HepG2 (cell line): ENCODE measurements around the gene SPDYE16. TPM values are rescaled to one million over a fixed set of nuclear protein-coding genes. Genes with fewer than 3 reads are reported as not detected.
"Not testable (repeated sequence)": the region's sequence is repeated elsewhere in the genome, so short reads cannot be mapped to it uniquely, and the experiment has no call there.

Experiments
- ATAC-seq: fragments of 200-7000 bp; cut with Tn5 transposase; 3 replicates; pipeline ENCODE4 v1.9.1; 2020; ENCODE audit warnings: mild to moderate bottlenecking, moderate library complexity
- BruUV-seq: library from RNA; stranded (reverse); fragments of 400-500 nt; replicated peaks from 2 replicates; lab custom pipeline; 2021; lab: Mats Ljungman, UMichigan
- CTCF ChIA-PET: fragments of 300-600 bp; formaldehyde crosslinking; extraction: SDS; loops from one replicate; lab custom pipeline; 2021; ENCODE audit warnings: low total read pairs, inconsistent platforms, low intra/inter-chr PET ratio; lab: Yijun Ruan, JAX
- POLR2A ChIA-PET: fragments of 350-600 bp; sonication (Branson Sonifier 250); formaldehyde crosslinking; loops from one replicate; lab custom pipeline; 2020; ENCODE audit warnings: antibody characterized with exemption, inconsistent platforms; lab: Yijun Ruan, JAX
- DNase-seq: peaks from one replicate; pipeline ENCODE4 v3.0.0-alpha.2; 2015; ENCODE audit warnings: low spot score
- FAIRE-seq: peaks from 3 replicates; lab custom pipeline; 2011; peaks lifted over from hg19 to GRCh38; lab: Jason Lieb, UNC
- H2AFZ ChIP-seq: one replicate; pipeline ENCODE4 v1.6.1; 2011; ENCODE audit warnings: low read length, inconsistent platforms
- H3K27ac ChIP-seq: fragments of 300-600 bp; 3 replicates; pipeline ENCODE4 v1.8.0; 2011; ENCODE audit warnings: mixed run types, mild to moderate bottlenecking, mixed read lengths, low read length, inconsistent platforms; ENCODE audit not compliant: insufficient read depth; ENCODE audit errors: extremely low read length
- H3K27me3 ChIP-seq, 2 experiments: fragments of 200-600 bp in 1 of 2; 2 replicates in 1 of 2; 3 replicates in 1 of 2; pipeline versions ENCODE4 v1.6.0 to v1.8.0; 2011; ENCODE audit warnings: low read length in 2 of 2, mild to moderate bottlenecking in 2 of 2, moderate library complexity in 2 of 2, inconsistent platforms in 1 of 2; ENCODE audit not compliant: insufficient read depth in 2 of 2, control insufficient read depth in 1 of 2
- H3K36me3 ChIP-seq, 2 experiments: fragments of 200-600 bp in 1 of 2; replicated peaks in 1 of 2; 2 replicates in 1 of 2; 3 replicates in 1 of 2; pipeline versions ENCODE4 v1.5.1 to v1.8.0; 2011; ENCODE audit warnings: low read length in 2 of 2, inconsistent platforms in 1 of 2; ENCODE audit not compliant: insufficient read depth in 2 of 2, control insufficient read depth in 1 of 2
- H3K4me1 ChIP-seq: 2 replicates; pipeline ENCODE4 v1.5.1; 2012; ENCODE audit warnings: low read length, inconsistent platforms; ENCODE audit not compliant: insufficient read depth
- H3K4me2 ChIP-seq: 2 replicates; pipeline ENCODE4 v1.6.0; 2011; ENCODE audit warnings: low read depth, low read length, inconsistent platforms
- H3K4me3 ChIP-seq, 3 experiments: fragments of 200-600 bp in 1 of 3; sonication (generic), shearing (Covaris generic) in 1 of 3; replicated peaks in 1 of 3; 2 replicates each; pipeline ENCODE4 v1.5.1; 2011 to 2016; ENCODE audit warnings: low read length in 3 of 3, inconsistent platforms in 2 of 3, low read depth in 2 of 3, mild to moderate bottlenecking in 2 of 3, control low read depth in 1 of 3, mixed read lengths in 1 of 3; ENCODE audit not compliant: insufficient read depth in 1 of 3
- H3K79me2 ChIP-seq: one replicate; pipeline ENCODE4 v1.6.1; 2011; ENCODE audit warnings: low read length, inconsistent platforms; ENCODE audit not compliant: insufficient read depth
- H3K9ac ChIP-seq: 2 replicates; pipeline ENCODE4 v1.6.0; 2011; ENCODE audit warnings: mild to moderate bottlenecking, low read depth, low read length, inconsistent platforms; ENCODE audit not compliant: insufficient read depth
- H3K9me3 ChIP-seq: 2 replicates; pipeline ENCODE4 v1.5.1; 2012; ENCODE audit warnings: mild to moderate bottlenecking, low read length
- H4K20me1 ChIP-seq: 2 replicates; pipeline ENCODE4 v1.6.0; 2011; ENCODE audit warnings: inconsistent platforms, mild to moderate bottlenecking, low read length, moderate library complexity; ENCODE audit not compliant: insufficient read depth
- WGBS: methylation state at CpG from one replicate; pipeline ENCODE4 v1.1.6; 2017; ENCODE audit warnings: low lambda C conversion rate; 5-methylcytosine and 5-hydroxymethylcytosine counted together
- in situ Hi-C: cut with HindIII; loops from 2 replicates; pipeline ENCODE4 v1.10.0; 2017; ENCODE audit warnings: low pct_unique_long_range_greater_than_20kb; ENCODE audit not compliant: extremely low pct_ligation_motif_present
- intact Hi-C: fragments of 100-400 bp; cut with micrococcal nuclease; formaldehyde crosslinking; loops from one replicate; pipeline ENCODE4 v1.10.0; 2022; ENCODE audit not compliant: unreplicated experiment
- polyA plus RNA-seq, 8 experiments: library from polyadenylated mRNA; depleted of rRNA in 3 of 8; stranded (reverse) in 7 of 8; unstranded in 1 of 8; fragments of >200 nt; fragmentation: Illumina TruSeq in 4 of 8; extraction: Trizol in 4 of 8; gene quantifications; 2 replicates each; pipeline versions ENCODE4 v1.2.1 to v1.2.3, GENCODE V29; 2011 to 2016; ENCODE audit warnings: low read depth in 4 of 8, missing spikeins in 1 of 8, mixed read lengths in 1 of 8; ENCODE audit not compliant: insufficient read depth in 1 of 8
- total RNA-seq, 5 experiments: library from RNA; depleted of rRNA; stranded (reverse); fragments of >200 nt; fragmentation: Illumina TruSeq; extraction: Trizol; gene quantifications; 2 replicates each; pipeline ENCODE4 v1.2.3, GENCODE V29; 2016; ENCODE audit warnings: low read depth in 1 of 5

Gene SPDYE16
- total and polyA plus RNA-seq, 2 of the 13 experiments (the other 11 are each of a cell fraction or from before 2014, with no cell fraction given) = 0.11 TPM; not detected in 1

GRCh38 chr7:76575919-76576655 is 33.0 kb upstream of the SPDYE16 start:
- BruUV-seq, FAIRE-seq, H3K4me1 ChIP-seq, H3K9me3 ChIP-seq, H3K27me3 ChIP-seq, H3K36me3 ChIP-seq, H3K27ac ChIP-seq, H3K4me3 ChIP-seq, DNase-seq, intact Hi-C loops, H3K4me2 ChIP-seq, H3K9ac ChIP-seq, H2AFZ ChIP-seq, ATAC-seq, in situ Hi-C loops, H3K79me2 ChIP-seq, POLR2A ChIA-PET, CTCF ChIA-PET, H4K20me1 ChIP-seq: not testable (repeated sequence)
- 68% methylated on average over 3 of the region's 3 CpGs for WGBS

- BruUV-seq, H3K9ac ChIP-seq, H3K27ac ChIP-seq, H3K27me3 ChIP-seq, H3K4me1 ChIP-seq, in situ Hi-C loops, H4K20me1 ChIP-seq, H3K9me3 ChIP-seq, H3K36me3 ChIP-seq, FAIRE-seq, H3K4me2 ChIP-seq, H2AFZ ChIP-seq, POLR2A ChIA-PET, intact Hi-C loops, H3K79me2 ChIP-seq, DNase-seq, ATAC-seq, H3K4me3 ChIP-seq, CTCF ChIA-PET: not testable (repeated sequence)
- WGBS = 96% methylated on average over 1 of the region's 2 CpGs
Observed at GRCh38 chr7:76575431-76575830, 32.3 kb upstream of the SPDYE16 start.

DNA sequence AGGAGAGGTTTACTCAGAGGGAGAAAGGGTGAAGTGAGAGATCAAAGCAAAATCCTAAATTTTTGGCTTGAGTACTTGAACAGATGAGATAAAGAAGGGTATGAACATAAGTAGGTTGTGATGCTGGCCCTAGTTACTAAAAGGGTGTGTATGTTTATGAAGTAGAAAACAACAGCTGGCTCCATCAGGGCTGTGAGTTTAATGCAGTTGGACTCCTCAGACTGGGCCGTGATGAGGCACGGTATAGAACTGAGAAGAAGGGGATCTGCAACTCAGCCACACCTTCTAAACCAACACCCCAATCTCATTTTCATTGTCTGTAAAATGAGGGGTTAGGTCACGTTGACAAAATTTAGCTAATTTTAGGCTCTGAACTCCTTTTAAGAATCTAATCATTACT is 29.2 kb upstream of the SPDYE16 start:
- Histone ChIP-seq H3K4me1 (peaks cover 16% of the 10 kb centered on the region), H3K36me3 (peaks cover 2 to 12% of the 10 kb centered on the region in 2 experiments; a peak in 2 of 5 replicates), H3K79me2 (peaks cover 25% of the 10 kb centered on the region)
- H3K4me2 ChIP-seq, H4K20me1 ChIP-seq, FAIRE-seq, H3K9me3 ChIP-seq, H3K4me3 ChIP-seq, in situ Hi-C loops, H3K9ac ChIP-seq, CTCF ChIA-PET, ATAC-seq, BruUV-seq, POLR2A ChIA-PET, intact Hi-C loops, H3K27ac ChIP-seq, H2AFZ ChIP-seq, H3K27me3 ChIP-seq, DNase-seq: not testable (repeated sequence)
- 99% methylated on average over 3 of the region's 3 CpGs for WGBS

DNA sequence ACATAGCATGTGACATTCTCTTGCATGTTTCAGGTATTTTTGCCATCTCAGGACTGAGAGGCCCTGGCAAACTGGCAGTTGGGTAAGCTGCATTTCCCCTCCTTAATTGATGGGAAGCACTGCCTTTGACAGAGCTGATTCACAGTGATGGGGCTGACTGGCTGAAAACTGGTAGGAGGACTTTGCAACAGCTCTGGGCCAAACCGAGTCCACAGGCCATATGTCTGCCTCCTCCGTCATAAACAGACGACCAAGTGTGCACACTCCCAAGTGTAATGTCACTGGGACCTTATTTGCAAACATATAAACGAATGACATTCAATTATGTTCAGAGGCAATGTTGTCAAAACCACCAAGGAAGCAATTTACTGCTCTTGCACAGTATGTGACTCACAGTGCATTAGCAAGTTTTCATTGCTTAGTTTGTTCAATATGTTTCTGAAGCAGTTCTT is 27.3 kb upstream of the SPDYE16 start:
- DNase-seq, H3K27me3 ChIP-seq, intact Hi-C loops, H3K27ac ChIP-seq, FAIRE-seq, H3K9me3 ChIP-seq, H3K4me3 ChIP-seq, ATAC-seq, in situ Hi-C loops, H3K4me2 ChIP-seq, H3K9ac ChIP-seq, POLR2A ChIA-PET, H4K20me1 ChIP-seq, BruUV-seq, H2AFZ ChIP-seq, CTCF ChIA-PET: not testable (repeated sequence)
- Histone ChIP-seq H3K36me3 (peaks cover 2 to 12% of the 10 kb centered on the region in 2 experiments; a peak in 2 of 5 replicates), H3K79me2 (peaks cover 29% of the 10 kb centered on the region), H3K4me1 (peaks cover 16% of the 10 kb centered on the region)
- 96% methylated on average over 4 of the region's 4 CpGs for WGBS
